Skin of body (tissue), 2 donors: ENCODE data around the gene PTGER3. TPM values are rescaled to one million over a fixed set of nuclear protein-coding genes. Genes with fewer than 3 reads are reported as not detected.

Experiments
- DNase-seq: peaks from one replicate; lab custom pipeline; 2025; lab: John Stamatoyannopoulos, UW
- total RNA-seq: library from RNA; depleted of rRNA; stranded (reverse); fragments of >200 nt; gene quantifications from one replicate; pipeline ENCODE4 v1.2.3, GENCODE V29; 2014

The PTGER3 gene
- total RNA-seq = 18.2 TPM

DNA sequence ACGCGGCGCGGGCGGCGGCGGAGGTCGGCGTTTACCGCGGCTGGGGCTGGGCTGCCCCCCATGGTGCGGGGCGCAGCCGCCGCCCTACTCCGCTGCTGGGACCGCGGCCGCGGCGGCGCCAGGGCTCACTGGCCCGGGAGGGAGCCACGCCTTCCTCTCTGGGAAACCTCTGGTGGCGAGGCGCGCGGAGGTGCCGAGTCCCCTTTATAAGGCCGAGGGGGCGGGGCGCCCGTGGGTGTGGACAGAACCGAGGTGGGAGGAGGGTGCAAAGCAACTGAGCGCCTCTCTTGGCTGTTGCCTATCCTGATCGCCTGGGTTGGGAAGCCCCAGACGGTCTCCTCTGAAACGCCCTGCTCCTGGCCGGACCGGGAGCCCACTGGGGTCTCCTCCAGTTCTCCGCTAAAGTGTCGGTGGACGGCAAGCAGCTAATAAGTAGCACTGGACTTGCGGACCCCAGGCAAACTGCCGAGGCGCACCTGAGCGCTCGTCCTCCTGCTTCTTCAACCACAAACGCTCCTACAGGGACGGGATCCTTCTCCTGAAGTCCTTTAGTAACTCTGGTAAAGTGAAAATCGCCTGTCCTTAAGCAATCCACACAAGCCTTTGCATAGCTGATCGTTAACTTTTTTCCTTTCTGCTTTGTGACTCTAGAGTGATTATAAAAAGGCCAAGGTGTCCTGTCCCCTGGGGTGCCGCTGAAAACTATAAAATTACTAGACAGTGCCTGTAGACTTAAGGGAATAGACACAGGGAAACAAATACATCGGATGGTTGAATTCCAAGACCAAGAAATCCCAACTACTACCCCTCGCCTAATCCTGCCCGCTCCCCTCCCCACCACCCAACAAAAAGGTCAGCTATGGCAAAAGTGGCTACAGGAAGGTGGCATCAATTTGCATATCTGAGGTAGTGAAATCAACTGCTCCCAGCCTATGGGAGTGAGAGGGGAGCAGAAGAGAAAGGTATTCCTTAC lies at the start of gene PTGER3:
TSS of gene PTGER3 (minus strand) at position 182 of the 973 bp plus-strand sequence. CDS start 239 bp downstream, outside the sequence.
- DNase-seq = no peak

DNA sequence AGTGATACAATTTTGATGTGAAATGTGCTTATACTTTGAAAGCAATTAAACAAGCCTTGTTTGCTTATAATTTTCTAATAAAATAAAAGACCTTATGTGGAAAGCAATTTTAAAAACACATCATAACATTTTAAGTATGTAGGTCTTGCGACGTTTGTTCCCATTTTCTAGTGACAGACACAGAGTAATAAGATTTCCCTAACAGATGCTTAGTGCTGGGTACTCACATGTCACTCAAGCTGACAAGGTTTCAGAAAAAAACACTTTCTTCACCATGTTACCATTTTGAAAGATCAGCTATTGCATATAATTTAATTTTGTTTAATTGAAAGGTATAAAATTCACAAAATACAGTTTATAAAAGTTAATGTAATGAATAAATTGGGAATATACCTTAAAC lies 47.3 kb upstream of the PTGER3 start:
- no peak for DNase-seq

DNA sequence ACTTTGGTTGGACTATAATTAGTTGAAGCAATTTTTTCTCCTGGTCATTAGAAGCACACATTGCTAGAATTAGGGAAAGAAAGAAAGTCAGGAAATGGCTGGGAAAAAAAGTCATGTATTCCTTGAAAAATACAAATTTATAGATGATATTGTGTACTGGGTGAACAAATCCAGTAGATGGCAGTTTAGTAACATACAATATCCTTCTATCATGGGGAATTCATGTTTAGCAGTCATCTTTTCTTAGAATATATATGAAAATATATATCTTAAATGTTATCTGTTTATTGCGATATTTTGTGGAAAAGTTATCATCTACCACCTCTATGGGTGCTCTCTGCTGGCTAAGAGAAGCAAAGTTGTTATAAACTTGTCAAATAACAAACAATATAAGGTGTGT lies 46.3 kb upstream of the PTGER3 start:
- DNase-seq = no peak

DNA sequence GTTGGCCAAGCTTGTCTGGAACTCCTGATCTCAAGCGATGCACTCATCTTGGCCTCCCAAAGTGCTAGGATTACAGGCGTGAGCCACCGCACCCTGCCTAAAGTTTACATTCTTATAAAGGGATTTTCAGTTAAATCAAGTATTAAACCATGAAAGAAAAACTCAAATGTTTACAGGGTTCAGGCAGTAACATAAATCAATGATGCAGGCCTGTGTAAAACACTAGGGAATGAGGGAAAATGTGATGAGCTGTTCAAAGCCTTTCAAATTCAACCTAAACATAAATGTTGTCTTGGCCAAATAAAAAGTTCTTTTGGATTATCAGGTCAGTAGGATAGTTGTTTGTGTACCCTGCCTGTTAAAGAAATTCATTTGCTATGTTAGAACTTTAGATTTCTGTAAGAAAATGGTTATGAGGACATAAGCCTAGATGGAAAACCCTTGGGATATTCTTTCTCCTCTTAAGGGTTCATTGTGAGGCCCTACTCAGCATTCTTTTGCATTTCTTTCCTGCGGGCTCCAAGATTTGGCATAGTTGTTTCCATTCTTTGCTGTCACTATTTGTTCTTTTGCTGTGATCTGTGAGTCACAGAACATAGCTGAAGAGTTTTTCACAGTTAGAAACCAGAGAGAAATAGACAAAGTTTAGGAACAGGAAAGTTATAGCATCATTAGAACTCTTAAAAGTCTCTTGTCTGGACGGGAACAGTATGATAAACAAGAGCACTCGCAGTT lies 42.1 kb upstream of the PTGER3 start:
- DNase-seq = no peak

DNA sequence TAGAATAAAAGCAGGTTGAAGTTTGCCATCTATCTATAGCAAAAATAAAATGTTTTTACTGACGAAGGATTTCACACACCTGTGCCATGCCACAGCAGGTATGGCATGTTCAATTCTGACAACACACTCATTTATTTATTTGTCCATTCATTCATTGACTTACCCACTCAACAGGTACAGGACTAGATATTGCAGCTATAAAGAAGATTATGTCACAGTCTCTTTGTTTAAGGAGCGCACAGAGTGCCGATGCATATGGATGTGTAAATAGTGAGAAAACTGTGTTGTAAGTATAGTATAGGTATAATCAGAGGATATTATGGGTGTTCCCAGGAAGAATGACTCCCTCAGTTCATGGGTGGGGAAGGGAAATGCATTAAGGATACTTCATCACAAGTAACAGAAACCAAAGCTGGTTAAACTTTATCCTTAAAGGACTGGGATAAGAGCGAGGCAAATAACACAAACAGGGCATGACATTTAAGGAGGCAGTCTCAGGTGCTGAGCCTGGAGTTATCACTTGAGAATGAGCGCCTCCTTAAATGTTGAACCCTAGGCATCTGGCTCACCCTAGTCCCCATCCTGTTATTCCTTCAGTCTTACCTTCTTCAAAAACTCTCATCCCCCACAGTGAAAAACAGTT lies 41.1 kb upstream of the PTGER3 start:
- no peak for DNase-seq

DNA sequence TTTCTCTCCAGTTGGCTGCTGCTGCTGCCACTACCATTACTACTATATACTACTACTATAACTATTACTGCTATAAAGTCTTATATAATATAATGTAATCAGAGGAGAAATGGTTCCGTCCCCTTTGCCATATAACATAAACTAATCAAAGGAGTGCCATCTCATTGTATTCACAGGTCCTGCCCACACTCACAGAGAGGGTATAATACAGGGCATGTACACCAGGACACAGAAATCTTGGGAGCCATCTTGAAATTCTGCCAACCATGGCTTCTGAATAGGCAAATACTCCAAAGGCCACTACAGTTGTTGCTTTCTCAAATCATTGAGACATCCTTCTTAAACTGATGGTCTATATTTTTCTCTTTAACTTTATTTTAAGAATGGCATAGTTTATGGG lies 40.1 kb upstream of the PTGER3 start:
- no peak for DNase-seq

DNA sequence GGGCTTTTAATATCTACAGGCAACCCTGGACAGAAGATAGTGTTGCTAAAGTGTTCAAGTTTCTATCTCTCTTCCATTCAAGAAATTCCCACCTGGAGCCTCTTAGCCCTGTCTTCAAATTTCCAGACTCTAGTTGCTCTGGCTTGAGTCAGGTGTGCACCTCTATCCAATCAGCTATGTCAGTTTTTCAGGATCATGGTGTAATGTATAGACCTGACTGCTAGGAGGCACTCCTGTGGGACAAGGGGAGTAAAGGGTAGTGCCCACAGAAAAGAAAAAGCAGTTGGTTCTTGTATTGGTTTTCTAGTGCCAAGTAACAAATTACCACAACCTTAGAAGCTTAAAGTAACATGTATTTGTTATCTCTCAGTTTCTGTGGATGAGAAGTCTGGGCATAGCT lies 39.4 kb upstream of the PTGER3 start:
- DNase-seq = no peak

DNA sequence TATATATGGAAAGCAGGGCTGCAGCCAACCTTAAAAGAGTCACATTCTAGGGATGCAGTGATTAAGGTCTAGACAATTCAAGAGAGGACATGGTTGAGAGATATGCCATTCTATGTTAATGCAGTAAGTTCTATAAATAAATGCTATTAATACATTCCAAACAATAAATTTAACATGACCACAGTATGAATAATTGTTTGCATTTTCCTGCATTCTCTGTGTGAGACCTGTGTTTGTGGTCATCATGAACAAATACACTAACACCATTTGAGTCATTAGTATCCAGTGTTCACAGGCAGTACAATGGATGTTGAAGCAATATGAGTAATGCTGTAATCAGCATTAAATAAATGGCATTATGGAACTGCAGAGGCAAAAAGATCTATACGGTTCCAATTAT lies 38.7 kb upstream of the PTGER3 start:
- DNase-seq = no peak

DNA sequence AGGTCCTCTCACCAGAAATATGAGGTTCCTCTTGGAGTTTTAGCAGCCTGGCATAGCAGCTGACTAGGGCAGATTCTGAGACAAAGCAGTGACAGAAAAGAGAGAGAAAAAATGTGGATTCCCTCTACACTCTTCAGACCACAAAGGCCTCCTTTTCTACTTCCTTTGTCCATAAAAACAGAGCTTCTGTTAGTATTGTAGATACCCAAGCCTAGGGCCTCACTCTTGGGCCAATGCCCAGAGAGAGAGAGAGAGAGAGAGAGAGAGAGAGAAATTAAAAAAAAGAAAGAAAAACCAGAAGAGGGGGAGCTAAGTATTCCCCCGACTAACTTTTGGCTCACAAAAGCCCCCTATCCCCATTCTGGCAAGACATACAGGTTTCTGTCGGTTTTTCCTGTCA lies 35.7 kb upstream of the PTGER3 start:
- no peak for DNase-seq

DNA sequence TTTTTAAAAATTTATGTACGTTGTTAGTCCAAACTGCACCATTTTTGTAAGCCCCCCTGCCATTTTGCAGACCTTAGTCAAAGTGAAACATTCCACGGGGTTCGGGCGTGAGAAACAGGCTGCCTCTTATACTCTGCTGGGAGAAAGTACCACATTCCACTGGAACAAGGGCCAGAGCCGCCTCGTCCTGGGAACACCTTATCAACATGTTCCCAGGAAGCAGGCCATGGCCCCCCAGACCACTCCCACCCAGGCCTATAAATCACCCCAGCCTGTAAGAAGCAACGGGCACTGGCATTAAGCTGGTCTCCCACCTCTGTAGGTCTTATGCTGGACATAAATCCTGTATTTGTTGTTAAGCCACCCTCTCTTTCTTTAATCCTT lies 34.1 kb upstream of the PTGER3 start:
- DNase-seq = no peak

DNA sequence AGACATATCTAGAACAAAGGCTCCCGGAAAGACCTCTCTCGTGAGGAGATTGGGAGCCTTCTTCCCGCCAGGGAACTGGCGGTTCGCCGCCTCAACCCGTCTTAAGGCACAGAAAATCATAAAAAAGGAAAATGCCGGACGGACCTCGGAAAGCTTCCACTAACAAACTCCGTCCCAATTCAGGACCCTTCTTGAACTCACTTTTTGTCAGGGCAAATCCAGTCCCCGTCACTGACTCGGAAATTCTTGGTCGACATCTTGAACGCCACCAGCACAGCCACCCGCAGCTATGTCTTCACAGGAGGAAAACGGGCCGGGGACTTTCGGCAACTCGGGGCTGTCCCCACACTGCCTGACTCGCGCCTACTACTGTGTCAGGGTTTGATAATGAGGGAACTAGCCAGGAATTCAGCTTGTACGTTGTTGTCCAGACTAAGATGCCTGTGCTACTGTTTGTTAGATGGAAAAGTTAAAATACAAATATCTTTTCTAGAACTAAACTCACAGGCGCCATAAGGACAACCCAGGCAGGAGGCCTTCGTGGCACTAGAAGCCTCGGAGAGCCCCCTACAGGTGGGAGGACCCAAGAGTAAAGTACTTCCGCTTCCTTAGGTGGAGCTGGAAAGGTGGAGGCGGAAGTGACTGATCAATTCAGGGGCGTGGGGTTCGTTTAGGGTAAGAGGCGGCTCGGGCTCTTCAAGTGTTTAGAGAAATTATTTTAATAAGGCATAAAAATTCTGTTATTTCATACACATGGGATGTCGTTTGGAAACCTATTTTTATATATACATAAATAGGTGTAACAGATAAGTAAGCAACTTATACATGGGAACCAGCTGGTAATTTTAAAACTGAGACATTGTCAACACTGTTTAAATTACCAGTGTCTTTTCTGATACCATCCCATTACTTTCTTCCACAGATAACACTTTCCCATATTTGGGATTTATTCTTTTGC lies 33.4 kb upstream of the PTGER3 start, which contains the start of gene ZRANB2:
TSS of gene ZRANB2 (minus strand) at position 297 of the 958 bp plus-strand sequence. CDS start at position 257, 40 bp downstream.
- peak; percentile 94 for DNase-seq

DNA sequence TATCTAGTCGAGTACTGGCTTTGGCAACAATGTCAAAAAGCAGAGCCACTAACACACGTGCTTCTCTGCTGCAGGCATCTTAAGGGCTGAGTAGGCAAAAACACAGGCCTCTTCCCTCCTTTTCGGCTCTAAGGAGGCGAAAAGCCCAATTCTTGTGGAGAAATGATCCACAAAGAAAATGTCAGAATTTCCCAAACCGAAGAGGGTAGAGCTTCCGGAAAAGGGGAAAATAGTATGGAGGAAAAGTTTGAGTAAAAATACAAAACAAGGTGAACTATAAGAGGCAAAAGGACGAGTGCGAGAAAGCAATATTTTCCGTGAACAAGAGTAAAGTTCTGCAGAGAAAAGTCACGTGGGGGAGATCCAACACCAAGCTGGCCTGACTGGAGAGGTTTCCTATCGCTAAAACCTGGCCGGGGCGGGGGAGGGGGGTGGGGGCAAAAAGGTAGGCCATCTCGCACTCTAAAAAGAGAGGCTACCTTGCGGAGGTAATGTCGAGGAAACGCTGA lies 32.7 kb upstream of the PTGER3 start:
- DNase-seq = no peak

DNA sequence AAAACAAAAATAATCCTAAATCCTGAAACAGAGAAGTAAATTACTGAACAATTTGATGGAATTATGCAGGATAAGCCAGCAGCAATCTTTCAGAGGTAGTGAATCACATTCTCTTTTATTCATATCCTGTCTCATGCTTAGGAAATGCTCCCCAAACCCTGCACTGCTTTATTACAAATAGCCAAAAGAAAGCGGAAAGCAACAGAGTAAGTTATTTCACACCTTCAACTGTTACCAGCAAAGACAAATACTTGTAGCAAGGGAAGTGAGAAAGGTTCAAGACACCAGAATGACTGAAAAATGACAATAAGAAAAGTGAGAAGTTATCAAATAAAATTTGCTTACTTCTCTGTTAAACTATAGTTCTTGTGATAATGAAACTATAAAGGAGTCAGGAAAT lies 27.1 kb upstream of the PTGER3 start:
- no peak for DNase-seq

DNA sequence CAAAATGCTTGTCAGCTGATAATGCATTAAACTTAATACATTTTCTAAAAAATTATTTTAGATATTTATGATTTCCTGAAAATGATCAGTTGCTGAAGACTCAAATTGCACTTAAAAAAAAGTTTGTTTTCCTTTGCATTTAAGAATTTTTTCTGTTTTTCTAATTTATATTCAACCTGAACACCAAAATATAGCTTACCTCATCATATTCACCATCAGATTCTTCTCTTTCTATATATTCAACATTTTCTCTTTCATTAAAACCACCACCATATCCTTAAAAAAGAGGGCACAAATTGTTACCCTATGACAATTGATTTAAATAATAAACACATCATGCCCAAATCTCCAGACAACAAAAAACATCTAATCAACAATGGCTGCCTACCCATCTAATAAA lies 24.7 kb upstream of the PTGER3 start:
- DNase-seq = no peak

DNA sequence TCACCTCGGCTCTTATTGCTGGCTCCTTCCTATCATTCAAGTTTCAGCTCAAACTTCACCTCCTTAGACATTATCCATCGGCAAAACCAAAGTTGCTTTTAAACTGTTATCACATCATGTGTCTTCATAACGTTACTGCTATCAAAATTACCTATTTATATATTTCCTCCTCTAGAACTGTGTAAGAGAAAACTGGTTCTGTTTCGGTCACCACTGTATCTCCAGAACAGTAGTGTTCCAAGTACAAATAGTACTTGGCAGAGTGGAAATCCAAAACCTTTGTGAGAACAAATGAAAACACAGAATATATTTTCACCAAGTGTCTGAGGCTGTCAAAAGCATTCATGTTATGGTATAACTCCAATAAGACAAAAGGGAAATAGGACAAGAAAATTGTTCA lies 24.1 kb upstream of the PTGER3 start:
- no peak for DNase-seq

DNA sequence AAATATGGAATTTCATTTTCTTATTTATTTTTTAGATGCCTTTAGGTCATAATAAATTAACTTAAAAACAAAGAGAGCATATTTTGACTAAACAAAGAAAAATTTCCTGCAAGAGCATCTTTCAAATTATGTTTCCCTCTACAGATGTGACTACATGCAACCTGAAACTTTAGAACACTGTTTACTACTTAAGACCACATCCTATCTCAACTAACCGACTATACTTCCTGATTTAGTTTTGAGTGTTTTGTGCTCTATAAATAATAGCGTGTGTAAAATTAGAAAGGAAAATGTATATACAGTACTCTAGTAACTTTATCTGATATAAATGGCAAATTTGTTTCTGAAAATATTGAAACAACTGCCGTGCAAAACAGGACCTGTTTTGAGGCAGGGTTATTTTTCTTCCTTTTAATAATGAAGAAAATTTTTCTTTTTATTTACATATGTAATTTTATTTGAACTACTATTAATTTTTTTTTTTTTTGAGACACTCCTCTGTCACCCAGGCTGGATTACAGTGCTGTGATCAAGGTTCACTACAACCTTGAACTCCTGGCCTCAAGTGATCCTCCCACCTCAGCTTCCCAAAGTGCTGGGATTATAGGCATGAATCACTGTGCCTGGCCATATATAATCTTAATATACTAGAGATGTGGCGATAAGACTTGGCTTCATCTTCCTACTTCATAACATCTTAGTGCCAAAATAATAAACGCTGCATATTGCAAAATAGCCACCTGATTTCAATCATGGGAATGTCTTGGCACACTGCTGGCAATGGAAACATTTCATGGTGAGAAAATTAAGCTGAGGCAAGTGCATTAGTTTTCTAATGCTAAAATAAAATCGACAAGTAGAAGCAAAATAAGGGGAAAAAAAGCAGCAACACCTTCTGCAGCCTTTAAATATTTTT lies 21.0 kb upstream of the PTGER3 start:
- no peak for DNase-seq

DNA sequence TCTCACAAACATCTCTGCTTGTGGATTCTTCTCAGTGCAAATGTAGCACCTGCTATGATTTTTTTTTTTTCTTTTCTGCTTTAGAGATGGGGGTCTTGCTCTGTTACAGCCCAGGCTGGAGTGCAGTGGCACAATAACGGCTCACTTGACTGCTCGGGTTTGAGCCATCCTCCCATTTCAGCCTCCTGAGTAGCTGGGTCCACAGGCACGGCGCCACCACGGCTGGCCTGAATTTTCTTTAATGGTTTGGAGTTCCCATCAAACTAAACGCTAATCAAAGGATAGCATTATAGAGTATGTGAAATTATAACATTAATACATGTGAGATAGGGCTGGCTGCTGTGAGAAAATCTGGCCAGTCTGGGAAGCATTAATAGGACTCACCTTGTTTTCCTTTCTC lies 7.2 kb upstream of the PTGER3 start:
- DNase-seq = no peak

DNA sequence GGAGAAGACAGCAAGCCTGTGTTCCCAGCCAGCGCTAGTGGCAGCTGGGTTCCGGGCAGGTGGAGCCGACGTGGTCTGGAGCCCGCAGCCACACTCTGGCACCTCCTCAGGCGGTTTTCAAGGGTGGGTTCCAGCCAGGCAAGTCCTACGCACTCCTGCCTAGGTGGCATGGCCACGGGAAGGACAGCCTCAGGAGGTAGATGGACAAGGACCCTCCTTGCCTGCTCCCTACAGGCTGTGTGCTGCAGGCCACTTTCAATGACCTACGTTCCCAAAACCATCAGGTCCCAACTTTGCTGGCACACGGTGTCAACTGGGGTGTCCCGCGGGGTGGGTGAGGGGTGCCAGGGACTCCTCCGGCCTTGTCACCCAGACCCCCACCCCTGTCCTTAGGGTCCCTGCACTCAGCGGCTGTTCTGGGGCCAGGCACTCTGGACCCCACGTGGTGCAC lies 6.7 kb upstream of the PTGER3 start:
- DNase-seq = no peak

DNA sequence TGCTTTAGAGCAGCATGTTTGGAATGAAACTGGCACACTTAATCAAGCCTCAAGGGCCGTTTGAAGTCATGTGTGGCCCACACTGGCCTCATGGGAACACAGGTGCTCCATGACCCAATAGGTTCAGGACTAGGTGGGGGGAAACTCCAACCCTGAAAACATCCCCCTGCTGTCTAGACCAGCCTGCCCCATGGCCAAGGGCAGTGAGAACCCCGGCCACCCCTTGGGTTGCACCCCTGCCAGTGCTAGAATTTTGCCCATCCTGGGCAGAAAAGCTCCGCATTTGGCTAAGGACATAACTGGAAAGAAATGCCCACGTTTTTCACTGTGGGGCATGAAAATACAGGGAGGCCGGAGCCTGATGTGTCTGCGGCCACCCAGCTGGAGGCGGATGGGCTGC lies 6.1 kb upstream of the PTGER3 start:
- DNase-seq = no peak
